Stimulated activated CD4-positive, alpha-beta T cell treated with anti-CD3 and anti-CD28 coated beads, Interleukin-2, amount 100 ng/mL, for 24 hours (primary cell): ENCODE measurements around the gene PPA1.
"Not testable (repeated sequence)": the region's sequence is repeated elsewhere in the genome, so short reads cannot be mapped to it uniquely, and the experiment has no call there.

Source experiments
- DNase-seq, 2 donors: peaks; one replicate each; pipeline ENCODE4 v3.0.0-alpha.2; 2020

Gene PPA1

DNA sequence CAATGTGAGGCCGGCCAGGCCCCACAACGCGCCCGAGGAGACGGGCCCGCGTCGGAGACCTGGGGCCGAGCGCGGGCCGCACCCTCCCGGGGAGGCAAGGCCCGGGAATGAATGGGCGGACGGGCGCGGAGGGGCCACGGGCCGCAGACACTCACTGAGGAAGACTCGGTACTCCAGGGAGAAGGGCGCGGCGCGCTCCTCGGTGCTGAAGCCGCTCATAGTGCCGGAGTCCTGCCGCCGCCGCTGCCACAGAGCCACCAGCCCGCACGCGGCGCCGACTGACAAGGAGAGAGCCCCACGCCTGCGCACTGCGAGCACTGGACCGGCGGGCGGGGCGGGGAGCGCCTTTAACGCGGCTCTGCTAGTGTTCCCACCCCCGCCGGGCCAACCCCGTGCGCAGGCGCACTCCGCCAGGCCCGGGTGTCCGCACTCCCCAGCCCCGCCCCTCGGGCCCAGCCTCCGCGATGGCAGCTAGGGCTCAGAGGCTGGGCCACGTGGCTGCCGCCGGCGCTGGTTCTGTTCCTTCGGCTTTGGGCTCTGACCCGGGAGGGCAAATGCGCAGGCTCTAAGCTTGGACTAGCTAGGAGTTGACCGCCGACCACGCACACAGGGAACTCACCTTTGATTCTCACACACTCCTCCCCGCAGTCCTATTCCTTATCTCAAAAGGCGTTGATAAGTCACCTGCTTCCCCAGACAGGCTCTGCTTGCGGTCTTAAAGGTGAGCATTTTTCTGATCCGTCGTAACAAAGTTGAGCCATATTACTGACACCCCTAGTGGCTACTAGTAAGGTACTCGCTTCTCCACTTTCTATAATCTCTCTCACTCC is at the start of gene PPA1:
PPA1 (minus strand) TSS at position 321 of the 830 bp plus-strand sequence; CDS start at position 219, 102 bp downstream.
- DNase-seq, result peak; percentile 99 to 100

DNA sequence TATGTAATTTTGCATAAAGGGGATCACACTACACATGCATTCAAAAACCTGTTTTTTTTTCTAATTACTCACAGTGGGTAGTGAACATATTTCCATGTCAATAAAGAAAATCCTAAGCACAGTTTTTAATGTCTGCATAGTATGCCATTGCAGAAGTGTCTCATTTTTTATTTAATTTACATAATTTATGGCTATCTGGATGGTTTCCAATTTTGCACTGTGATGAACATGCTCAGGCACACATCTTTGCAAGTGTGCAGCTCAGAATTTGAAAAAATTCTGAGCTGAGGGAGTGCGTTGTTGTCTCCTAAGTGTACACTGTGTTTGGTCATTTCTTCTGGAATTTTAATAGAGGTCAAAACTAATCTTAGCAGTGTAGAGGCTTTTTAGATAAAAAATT is 48.4 kb upstream of the PPA1 start:
- DNase-seq, result no peak

DNA sequence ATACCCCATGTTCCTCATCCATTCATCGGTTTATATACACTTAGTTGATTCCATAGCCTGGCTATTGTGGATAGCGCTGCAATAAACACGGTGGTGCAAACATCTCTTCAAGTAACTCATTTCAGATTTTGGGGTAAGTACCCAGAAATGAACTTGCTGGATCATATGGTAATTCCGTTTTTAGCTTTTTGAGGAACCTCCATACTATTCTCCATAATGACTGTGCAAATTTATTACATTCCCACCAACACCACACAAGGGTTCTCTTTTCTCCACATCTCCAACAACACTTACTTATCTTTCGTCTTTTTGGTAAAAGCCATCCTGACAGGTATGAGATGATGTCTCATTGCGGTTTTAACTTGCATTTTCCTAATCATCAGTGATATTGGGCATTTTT is 46.9 kb upstream of the PPA1 start:
- no peak for DNase-seq

DNA sequence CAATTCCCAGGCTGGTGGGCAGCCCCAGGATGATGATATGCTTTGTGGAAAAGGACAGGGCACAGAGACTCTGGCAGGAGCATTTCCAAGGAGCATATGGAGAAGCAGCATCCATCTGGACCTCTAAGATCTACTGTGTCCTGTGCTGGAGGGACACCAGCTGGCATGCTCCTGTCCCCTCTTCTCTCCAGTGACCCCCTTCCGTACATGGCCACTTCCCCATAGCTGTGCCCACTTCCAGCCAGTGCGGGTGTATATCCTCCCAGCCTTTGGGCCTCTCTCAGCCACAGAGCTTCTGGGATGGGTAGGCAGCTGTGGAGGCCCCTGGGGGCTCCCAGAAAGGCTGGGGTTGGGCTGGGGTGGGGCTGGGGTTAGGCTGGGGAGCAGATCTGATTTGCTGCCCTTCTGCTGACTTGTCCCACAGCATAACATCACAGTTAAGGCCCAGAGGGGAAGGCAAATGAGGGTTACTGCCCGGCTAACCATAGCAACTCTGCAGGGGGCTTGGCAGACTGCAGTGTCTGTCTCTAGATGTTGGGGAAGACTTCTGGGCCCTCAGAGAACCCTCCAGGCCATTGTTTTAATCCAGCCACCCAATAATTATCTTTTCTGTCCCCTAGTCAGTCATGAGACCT is 44.3 kb upstream of the PPA1 start:
- no peak for DNase-seq

DNA sequence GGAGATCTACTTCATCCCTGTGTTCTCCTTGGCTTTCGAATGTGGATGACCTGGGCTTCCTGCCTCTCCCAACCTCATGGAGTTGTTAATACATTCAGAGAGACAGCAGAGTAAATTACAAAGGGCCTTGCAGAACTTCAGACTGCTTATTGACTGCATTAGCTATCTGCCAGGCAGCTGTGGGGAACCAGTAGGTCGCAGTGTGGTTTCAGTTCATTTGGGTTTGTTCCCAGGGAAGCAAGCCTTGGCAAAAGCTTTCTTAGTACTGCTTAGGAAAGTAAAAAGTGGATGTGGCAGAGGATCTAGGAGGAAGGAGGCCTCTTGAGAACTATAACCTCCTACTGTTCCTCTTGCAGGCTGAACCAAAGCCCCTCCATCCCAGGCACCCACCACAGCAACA is 41.4 kb upstream of the PPA1 start:
- no peak for DNase-seq

DNA sequence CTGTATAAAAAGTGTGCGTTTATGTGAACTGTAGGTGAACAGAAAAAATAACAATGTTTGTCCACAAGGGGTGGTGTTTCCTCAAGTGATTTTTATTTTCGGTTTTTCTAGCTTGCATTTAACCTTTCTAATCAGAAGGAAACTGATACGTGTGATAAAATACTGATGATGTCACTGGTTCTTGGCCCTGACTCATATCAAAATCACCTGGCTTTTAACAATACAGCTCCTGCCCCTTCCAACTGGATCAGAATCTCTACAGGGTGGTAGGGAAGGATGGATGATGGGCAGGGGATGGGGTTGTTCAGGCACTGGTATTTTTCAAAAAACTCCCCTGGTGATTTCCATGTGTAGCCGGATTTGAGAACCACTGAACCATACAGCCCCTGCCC is 39.7 kb upstream of the PPA1 start:
- DNase-seq, result no peak

DNA sequence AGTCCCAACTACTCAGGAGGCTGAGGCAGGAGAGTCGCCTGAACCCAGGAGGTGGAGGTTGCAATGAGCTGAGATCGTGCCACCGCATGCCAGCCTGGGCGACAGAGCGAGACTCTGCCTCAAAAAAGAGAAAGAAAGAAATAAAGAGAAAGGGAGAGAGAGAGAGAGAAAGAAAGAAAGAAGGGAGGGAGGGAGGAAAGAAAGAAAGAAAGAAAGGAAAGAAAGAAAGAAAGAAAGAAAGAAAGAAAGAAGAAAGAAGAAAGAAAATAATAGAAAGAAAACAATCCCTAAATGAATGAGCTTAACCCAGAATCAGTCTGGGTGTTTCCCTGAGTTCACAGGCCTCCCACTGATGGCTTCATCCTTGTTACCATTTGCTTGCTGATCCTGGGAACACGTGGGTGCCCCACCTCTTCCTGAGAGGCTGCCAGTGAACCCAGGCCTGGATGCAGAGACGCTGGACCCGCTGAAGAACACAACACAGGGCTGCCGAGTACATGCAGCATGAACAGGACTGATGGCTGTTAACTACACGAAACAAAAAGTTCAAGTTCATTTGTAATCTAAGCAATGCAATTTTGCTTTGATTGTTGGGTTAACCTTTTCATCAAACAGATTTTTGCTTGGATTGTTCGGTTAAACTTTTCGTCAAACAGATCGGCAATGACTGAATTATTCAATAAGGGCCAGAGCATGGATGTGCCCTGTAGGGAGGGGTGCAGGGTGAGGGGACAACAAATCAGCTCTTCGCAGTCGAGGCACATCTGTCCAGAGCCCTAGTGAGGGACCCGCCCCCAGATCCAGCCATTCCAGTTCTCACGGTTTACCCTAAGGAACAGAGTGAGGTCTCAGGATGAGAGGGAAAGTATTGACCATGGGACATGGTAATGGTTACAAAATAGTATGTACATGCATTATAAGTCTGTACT is 39.0 kb upstream of the PPA1 start:
- no peak for DNase-seq

DNA sequence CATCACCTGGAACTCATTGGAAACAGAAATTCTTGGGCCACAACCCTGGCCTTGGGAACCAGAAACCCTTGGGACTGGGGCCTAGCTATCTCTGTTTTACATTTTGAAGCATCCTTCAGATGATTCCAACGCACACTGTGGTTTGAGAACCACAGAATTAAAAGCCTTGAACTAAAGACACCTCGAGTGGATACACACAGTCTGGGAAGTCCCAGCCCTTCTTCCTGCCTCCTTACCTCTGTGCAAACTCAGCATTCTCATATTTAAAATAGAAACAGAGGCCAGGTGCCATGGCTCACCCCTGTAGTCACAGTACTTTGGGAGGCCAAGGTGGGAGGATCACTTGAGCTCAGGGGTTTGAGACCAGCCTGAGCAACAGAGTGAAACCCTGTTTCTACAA is 37.7 kb upstream of the PPA1 start:
- DNase-seq, result no peak

DNA sequence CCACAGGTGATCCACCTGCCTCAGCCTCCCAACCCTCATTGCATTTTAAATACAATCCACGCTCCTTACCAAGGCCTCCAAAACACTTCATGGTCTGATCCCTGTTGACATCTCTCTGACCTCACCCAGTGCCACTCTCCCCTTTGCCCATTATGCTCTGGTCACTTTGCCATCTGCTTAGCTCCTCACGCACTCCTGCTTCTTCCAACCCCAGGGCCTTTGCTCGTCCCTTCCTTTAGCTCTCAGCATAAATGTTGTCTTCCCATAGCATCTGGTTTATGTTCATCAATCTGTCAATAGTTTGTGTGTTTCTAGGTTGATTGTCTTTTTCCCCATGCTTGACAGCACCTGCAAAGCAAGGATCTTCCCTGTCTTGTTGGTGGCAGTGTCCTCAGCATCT is 36.5 kb upstream of the PPA1 start:
- DNase-seq, result no peak

DNA sequence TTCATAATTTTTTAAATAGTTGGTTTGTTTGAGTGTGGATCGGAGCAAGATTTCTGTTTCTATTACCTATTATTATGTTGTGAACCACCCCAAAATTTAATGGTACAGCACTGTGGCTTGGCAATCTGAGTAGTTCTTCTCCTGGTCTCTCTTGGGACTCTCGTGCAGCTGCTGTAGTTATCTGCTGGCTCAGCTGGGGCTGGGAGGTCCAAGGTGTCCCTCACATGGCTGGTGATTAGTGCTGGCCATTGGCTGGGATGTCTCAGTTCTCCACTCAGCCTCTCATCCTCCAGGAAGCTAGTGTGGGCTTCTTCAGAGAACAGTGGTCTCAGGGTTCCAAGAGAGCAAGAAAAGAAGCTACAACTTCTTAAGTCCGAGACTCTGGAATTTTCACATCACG is 35.1 kb upstream of the PPA1 start:
- no peak for DNase-seq

DNA sequence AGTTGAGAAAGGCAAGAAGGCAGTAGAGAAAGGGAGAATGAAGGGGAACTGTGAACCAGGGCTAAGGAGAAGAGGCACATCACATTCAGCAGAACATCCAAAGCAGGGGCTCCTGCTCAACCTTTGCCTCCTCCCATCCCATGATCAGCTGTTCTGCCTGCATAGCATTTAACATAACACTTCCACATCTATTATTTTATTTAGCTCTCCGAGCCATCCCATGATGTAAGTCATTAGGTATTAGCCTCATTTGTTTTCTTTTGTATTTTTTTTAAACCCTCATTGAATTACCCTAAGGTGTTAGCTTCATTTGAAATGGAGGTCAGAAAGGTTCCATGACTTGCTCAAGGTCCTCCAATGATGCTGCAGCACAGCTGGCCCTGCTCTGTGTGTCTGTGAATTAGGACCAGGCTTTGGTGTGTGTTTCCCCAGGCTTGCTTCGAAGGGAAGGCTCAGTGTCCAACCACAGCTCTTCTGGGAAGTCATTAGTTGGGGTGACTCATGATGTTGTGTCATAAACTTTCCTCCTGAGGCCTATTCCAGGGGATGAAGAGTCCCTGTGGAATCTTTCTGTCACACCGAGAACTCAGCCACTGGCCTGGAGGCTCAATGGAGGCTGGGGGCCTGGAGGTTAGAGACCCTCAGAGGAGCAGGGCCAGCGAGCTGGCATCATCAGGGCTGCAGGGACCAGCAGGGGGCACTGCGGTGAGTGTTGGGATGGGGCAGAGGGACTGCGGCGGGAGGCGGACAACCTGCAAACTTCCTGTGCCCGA is 34.1 kb upstream of the PPA1 start:
- DNase-seq, result no peak

DNA sequence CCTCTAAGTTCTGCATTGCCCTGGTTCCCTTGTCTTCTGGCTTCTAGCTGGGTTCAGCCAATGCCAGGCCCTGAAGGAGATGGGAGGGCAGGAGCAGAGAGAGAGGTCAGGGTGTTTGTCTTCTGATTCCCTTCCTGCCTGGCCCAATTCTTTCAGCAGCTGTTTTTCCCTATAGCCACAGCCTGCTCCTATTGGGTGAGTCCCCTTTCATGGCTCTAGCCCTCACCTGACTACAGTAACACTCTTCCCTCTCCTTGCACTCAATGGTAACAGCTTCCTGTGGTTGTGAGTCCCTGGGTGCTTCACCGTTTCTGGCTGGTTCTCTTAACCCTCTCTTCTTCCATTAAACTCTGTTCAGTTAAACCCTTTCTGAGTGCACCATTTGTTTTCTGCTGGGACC is 33.5 kb upstream of the PPA1 start:
- DNase-seq, result no peak

DNA sequence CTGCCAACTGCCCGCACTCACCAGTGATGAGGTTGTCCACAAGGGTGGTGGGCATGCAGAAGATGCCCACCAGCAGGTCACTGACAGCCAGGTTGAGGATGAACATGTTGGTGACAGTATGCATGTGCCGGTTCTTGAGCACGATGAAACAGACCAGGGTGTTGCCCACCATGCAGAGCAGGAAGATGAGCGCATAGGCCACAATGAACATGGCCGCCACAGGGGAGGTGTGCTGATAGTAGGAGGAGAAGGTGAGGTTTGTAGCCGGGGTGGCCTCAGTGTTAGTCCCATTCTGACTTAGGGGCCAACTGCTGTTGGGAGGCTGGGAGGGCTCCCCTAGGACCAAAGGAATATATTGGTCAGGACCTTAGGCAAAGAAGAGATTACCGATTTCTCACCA is 32.8 kb upstream of the PPA1 start:
- DNase-seq, result no peak

DNA sequence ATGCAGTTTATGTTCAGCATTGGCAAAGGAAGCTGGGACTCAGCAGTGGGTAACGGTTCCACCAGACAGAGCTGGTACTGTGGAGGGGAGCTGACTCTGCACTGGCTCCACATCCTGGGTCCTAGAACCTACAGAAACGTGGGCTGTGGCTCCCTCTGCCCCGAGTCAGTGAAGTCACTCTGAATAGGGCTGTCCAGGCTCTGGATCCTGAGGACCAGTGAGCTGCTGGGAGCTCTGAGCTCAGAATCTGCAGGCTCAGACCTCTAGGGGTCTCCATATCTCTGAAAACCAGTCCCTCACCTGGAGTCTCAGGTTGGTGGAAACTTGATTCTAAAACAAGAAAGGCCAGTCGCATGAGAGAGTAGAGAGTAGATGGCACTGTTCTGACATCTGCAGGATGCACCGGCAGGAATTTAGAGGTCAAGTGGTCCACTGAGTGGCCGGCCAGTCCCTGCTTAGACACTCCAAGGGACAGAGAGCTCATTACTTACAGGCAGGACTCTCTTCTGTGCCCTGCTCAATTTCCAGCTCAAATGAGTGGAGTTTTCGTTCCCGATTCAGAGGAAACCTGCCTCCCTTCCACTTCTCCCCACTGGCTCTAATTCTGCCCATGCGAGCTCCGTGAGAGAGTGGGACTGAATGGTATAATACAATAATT is 31.9 kb upstream of the PPA1 start:
- no peak for DNase-seq

DNA sequence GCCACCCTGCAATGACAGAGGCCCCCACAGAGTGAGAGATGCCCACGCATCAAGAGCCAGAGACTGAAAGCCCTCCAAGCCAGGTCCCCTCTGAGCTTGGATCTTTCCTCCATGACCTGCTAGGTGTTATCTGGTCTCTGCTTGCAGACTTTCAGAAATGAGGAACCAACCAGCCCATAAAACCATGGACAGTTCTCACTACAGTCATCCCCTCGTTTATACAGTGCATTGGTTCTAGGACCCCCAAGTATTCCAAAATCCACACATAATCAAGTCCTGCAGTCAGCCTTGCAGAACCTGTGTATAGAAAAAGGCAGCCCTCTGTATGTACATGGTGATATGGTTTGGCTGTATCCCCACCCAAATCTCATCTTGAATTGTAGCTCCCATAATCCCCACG is 27.5 kb upstream of the PPA1 start:
- no peak for DNase-seq

DNA sequence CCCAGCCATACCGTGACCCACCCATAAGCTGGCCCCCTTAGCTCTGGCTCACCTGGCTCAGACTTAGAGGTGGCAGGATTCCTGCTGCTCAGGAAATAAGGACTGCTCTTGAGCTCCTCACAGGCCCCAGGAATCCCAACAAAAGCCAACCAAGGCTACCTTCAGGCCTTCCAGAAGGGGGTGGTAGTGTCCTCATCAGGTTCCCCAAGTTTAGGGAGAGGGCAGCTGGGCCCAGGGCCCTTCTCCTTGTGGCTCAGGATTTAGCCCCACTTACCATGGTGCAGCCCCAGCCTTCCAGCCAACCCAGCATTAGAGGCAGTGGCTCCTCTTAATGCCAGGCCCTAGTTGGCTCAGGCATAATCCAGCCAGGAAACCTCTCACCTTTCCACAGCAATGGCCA is 27.0 kb upstream of the PPA1 start:
- no peak for DNase-seq

DNA sequence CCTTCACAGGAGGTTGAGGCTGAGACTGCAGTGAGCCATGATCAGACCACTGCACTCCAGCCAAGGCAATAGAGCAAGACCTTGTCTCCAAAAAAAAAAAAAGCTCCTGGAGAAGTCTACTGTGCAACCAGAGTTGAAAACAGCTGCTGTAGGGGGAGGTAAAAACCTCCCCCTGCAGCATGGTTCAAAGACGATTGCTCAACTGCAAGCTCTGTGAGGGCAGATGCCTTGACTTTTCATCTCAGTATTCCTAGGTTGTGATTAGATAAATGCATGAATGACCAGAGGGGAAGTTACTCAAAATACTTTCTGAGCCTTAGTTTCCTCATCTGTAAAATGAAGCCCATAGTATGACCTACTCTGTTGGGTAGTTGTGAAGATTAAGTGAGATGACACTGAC is 25.0 kb upstream of the PPA1 start:
- DNase-seq, result no peak

DNA sequence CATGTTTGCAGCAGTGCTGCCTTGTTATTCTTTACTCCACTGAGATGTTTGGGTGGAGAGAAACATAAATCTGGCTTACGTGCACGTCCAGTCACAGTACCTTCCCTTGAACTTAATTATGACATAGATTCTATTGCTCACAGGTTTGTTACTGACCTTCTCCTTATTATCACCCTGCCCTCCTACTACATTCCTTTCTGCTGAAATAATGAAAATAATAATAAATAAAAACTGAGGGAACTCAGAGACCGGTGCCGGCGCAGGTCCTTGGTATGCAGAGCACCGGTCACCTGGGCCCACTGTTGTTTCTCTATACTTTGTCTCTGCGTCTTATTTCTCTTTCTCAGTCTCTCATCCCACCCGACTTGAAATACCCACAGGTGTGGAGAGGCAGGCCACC is 24.6 kb upstream of the PPA1 start:
- not testable (repeated sequence) for DNase-seq

DNA sequence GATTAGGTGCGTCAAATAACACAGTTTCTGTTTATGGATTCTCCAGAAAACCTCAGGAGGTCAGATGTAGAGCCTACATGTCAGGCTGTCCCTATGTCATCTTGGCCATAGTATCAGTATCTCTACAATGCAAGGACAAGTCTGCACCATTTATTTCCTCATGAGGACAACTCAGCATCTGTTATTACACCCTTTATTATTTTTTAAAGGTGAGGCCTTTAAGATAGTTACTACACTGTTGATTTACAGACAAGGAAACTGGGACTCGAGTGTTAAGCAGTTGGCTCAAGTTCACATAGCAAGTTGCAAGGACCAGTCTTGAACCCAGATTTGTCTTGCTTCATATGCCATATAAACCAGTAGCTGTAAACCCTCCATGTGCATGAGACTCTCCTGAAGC is 23.2 kb upstream of the PPA1 start:
- DNase-seq, result no peak

DNA sequence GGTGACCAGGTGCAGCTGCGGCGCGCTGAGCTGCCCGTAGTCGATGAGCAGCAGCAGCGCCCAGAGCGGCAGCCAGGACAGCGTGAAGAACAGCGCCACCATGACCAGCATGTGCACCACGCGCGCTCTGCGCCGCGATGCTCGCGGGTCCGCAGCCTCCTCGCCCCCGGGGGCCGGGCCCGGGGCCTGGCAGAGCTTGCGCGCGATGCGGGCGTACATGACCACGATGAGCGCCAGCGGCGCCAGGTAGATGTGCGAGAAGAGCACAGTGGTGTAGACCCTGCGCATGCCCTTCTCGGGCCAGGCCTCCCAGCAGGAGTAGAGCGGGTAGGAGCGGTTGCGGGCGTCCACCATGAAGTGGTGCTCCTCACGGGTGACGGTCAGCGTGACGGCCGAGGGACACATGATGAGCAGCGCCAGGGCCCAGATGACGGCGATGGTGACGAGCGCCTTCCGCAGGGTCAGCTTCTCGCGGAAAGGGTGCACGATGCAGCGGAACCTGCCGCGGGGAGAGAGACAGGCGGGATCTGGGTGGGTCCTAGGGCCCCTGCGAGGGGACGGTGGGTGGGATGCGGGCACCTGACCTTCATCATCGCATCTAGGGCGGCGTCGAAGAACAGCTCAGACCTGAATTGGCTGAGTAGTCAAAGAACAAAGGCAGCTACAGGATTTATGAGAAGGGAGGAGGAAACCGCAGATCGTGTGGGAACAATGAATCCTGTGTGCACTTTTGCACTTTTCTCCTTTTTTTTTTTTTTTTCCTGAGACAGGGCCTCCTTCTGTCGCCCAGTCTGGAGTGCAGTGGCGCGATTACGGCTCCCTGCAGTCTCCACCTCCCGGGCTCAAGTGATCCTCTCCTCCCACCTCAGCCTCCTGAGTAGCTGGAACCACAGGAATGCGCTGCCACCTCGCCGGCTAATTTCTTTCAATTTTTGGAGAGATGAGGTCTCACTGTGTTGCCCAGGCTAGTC is 22.4 kb upstream of the PPA1 start:
- peak in 1 of 2 donors; percentile 27 for DNase-seq

DNA sequence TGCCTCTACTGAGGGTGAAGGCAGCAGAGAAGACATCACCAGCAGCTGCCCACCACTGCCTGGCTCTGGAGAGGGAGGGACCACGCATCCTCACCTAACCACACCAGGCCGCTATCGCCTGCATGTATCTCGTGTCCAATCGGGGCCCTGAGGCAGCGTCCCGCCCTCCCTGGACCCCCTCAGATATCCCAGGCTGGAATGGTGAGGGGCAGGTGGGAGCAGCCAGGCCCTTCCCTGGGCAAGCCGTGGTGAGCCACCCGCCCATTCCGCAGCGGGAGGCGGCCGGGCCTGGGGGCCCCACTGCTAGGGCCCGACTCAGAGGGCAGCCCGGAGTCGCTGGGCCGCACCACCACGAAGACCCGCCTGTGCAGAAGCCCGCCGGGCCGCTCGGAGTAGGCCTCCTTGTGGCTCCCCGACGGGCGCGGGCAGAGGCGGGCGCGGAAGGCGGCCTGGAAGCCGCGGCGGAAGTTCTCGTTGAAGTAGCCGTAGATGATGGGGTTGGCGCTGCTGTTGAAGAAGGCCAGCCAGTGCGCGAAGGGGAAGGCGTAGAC is 21.6 kb upstream of the PPA1 start:
- no peak for DNase-seq
